ENCODE measurements around the gene NFASC.

DNA sequence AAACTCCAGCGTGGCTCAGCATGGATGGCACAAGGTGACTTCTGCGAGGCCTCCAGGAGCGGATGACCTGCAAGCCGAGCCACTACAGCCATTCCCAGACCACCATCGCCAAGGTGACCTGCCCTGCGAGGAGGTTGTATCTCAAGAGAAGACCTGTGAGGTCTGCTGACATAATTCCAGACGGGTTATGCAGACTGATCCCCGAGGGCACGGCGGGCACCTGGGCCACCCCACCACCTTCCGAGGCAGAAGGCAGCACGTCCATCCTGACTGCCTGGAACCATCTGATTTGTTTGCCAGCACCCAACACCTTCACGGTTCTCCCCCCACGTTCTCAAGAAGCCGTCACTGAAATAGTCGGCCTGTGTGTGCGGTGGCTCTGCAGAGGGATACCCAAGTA is 115.5 kb downstream of the NFASC start:
- TF ChIP-seq, protein P1, sequence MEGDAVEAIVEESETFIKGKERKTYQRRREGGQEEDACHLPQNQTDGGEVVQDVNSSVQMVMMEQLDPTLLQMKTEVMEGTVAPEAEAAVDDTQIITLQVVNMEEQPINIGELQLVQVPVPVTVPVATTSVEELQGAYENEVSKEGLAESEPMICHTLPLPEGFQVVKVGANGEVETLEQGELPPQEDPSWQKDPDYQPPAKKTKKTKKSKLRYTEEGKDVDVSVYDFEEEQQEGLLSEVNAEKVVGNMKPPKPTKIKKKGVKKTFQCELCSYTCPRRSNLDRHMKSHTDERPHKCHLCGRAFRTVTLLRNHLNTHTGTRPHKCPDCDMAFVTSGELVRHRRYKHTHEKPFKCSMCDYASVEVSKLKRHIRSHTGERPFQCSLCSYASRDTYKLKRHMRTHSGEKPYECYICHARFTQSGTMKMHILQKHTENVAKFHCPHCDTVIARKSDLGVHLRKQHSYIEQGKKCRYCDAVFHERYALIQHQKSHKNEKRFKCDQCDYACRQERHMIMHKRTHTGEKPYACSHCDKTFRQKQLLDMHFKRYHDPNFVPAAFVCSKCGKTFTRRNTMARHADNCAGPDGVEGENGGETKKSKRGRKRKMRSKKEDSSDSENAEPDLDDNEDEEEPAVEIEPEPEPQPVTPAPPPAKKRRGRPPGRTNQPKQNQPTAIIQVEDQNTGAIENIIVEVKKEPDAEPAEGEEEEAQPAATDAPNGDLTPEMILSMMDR (IDR thresholded peaks at IDR 0.05; ENCODE audit: low read length): no peak
- TF ChIP-seq EZH2phosphoT487 (IDR thresholded peaks at IDR 0.05; ENCODE audit: low read length): no peak
- TF ChIP-seq EZH2 (optimal IDR thresholded peaks at IDR 0.05; ENCODE audit: low read depth, low read length): no peak

Measured in MM.1S (cell line).